HG03097 (cell line): ENCODE data around the gene MCTP1.

Source experiments
- ATAC-seq: cut with Tn5 transposase; IDR thresholded peaks from one replicate; pipeline ENCODE4 v1.9.1; 2021; ENCODE audit not compliant: unreplicated experiment, low FRiP score

Gene MCTP1

GRCh38 chr5:94691291-94691690 is 593.6 kb downstream of the MCTP1 start:
- no peak for ATAC-seq

GRCh38 chr5:94690778-94691177 is 594.1 kb downstream of the MCTP1 start:
- ATAC-seq, result no peak

- no peak for ATAC-seq
These were observed 595.0 kb downstream of the MCTP1 start for GRCh38 chr5:94689908-94690307.

- ATAC-seq, result no peak
These were observed 601.9 kb downstream of the MCTP1 start for GRCh38 chr5:94682814-94683520.

GRCh38 chr5:94675965-94676618 is 608.8 kb downstream of the MCTP1 start:
- ATAC-seq, result no peak

- no peak for ATAC-seq
These were observed 610.2 kb downstream of the MCTP1 start for GRCh38 chr5:94674490-94675382.

GRCh38 chr5:94672746-94673145 is 612.1 kb downstream of the MCTP1 start:
- ATAC-seq, result no peak

GRCh38 chr5:94670726-94671125 is 614.2 kb downstream of the MCTP1 start:
- no peak for ATAC-seq

- ATAC-seq, result no peak
These were observed 617.0 kb downstream of the MCTP1 start for GRCh38 chr5:94667937-94668336.

GRCh38 chr5:94661086-94661485 is 623.8 kb downstream of the MCTP1 start:
- ATAC-seq, result no peak

GRCh38 chr5:94660506-94660905 is 624.4 kb downstream of the MCTP1 start:
- ATAC-seq, result no peak

- ATAC-seq, result no peak
These were observed 626.6 kb downstream of the MCTP1 start for GRCh38 chr5:94658272-94658671.
